Middle frontal gyrus (tissue), 1 donor: ENCODE data around the gene PPP4R2.

Experiments used
- DNase-seq: peaks from one replicate; pipeline ENCODE4 v3.0.0-alpha.2; 2015; ENCODE audit warnings: low spot score; ENCODE audit errors: extremely low spot score

The PPP4R2 gene

GRCh38 chr3:73110530-73110929 lies 113.9 kb downstream of the PPP4R2 start:
- no peak for DNase-seq

- no peak for DNase-seq
Observed at GRCh38 chr3:73114711-73115110, 118.1 kb downstream of the PPP4R2 start.

DNA sequence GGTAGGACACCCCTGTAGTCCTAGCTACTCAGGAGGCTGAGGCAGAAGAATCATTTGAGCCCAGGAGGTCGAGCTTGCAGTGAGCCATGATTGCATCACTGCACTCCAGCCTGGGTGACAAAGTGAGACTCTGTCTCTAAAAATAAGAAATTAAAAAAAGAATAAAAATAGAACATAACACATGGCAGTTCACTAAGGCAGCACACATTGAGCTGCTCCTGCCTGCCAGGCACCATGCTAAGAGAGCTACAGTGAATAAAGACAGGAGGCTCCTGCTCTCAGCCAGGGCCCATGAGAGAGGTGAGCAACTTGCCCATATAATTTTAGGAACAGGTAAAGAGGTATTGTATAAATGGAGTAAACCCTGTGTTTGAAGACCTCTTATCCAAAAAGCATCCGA lies 119.2 kb downstream of the PPP4R2 start:
- DNase-seq, result no peak
